Measurements from ENCODE around the gene COL23A1. TPM values are rescaled to one million over a fixed set of nuclear protein-coding genes. Genes with fewer than 3 reads are reported as not detected.

The COL23A1 gene
- total and polyA plus RNA-seq, 2 of the 8 experiments (the other 6 are each of a cell fraction or from before 2014, with no cell fraction given): 3.1 to 4.7 TPM

DNA sequence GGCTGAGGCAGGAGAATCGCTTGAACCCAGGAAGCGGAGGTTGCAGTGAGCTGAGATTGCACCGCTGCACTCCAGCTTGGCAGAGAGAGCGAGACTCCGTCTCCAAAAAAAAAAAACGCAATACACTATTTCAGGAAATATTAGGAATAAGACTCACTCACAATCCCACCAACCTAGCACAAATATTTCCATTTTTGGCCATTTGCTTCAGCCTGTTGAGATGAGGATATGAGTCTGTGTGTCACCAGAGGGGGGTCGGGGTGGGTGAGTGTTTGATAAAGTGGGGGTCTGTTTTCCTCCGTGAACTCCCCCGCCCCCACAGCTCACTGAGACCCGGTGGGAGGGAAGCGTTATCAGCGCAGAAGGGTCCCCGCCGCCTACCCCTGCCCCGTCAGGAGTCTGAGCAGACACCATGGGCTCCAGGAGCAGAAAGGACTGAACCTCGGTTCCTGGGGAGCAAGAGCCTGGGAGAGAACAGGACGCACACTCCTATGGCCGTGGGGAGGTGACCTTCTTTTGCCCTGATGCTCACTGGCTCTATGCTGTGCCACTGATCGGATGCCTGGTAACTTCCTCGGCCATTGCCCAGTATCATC is 203.8 kb downstream of the COL23A1 start (continued):
- no peak for TF ChIP-seq CHD1 (IDR thresholded peaks at IDR 0.05; ENCODE audit: low read depth, low read length)

Data from H1 (cell line).